ENCODE measurements around the gene CBX1. TPM values are rescaled to one million over a fixed set of nuclear protein-coding genes. Genes with fewer than 3 reads are reported as not detected.

CBX1 gene
- total RNA-seq: 177 and 181 TPM in 2 replicates
- long read RNA-seq, transcript CBX1-201 (5 exons, 2,232 nt): major isoform, 44 of 62 reads
- long read RNA-seq, partial matches to known transcripts: 12 of 62 reads
- long read RNA-seq, other reads (novel, unspliced or antisense): 6 of 62 reads

- TF ChIP-seq, protein P1, sequence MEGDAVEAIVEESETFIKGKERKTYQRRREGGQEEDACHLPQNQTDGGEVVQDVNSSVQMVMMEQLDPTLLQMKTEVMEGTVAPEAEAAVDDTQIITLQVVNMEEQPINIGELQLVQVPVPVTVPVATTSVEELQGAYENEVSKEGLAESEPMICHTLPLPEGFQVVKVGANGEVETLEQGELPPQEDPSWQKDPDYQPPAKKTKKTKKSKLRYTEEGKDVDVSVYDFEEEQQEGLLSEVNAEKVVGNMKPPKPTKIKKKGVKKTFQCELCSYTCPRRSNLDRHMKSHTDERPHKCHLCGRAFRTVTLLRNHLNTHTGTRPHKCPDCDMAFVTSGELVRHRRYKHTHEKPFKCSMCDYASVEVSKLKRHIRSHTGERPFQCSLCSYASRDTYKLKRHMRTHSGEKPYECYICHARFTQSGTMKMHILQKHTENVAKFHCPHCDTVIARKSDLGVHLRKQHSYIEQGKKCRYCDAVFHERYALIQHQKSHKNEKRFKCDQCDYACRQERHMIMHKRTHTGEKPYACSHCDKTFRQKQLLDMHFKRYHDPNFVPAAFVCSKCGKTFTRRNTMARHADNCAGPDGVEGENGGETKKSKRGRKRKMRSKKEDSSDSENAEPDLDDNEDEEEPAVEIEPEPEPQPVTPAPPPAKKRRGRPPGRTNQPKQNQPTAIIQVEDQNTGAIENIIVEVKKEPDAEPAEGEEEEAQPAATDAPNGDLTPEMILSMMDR (IDR thresholded peaks at IDR 0.05; ENCODE audit: unreplicated experiment): no peak
- peaks cover 8% of the 10 kb centered on the region for H3K4me1 Mint-ChIP-seq (ENCODE audit: low read depth)
- peak; percentile 88 for DNase-seq (ENCODE audit: low spot score, unreplicated experiment)
- H3K9me3 Mint-ChIP-seq (ENCODE audit: low read depth): no peaks in the 10 kb centered on the region
- H3K36me3 Mint-ChIP-seq (ENCODE audit: insufficient read depth): peaks cover 1% of the 10 kb centered on the region
- peak within 1 kb of the TSS; percentile 97 for H3K4me3 Mint-ChIP-seq (ENCODE audit: low read depth)
- H3K27ac Mint-ChIP-seq: peak within 1 kb of the TSS; percentile 94
- no peaks in the 10 kb centered on the region for H3K27me3 Mint-ChIP-seq
Observed at GRCh38 chr17:48101012-48101720, at the start of gene CBX1. CBX1 (minus strand) TSS chr17:48101478; CDS start chr17:48077004, 24,474 bp downstream.

DNA sequence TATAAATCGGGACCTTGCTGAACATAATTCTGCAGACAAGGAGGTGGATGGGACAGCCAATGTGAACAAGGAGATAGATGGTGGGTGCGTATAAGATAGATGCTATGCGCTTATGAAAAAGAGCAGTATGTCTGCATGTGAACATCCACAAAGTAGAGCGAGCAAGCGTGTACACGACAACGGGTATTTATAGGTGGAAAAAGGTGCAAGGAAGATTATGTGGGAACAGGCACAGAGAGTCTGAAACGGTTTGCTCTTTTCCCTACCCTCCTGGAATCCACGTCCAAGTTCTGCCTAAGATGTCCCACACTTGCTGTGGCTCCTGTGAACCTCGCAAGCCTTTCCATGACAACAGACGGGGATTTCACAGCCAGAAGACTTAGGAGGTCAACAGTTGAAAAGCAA is 49.3 kb upstream of the CBX1 start:
- H3K27me3 Mint-ChIP-seq: peaks cover 39% of the 10 kb centered on the region
- H3K4me3 Mint-ChIP-seq (ENCODE audit: low read depth): no peak overlapping the region
- TF ChIP-seq, protein P1 (IDR thresholded peaks at IDR 0.05; ENCODE audit: unreplicated experiment): no peak
- H3K4me1 Mint-ChIP-seq (ENCODE audit: low read depth): peaks cover 15% of the 10 kb centered on the region
- no peaks in the 10 kb centered on the region for H3K36me3 Mint-ChIP-seq (ENCODE audit: insufficient read depth)
- DNase-seq (ENCODE audit: low spot score, unreplicated experiment): no peak
- H3K27ac Mint-ChIP-seq: no peak overlapping the region
- no peaks in the 10 kb centered on the region for H3K9me3 Mint-ChIP-seq (ENCODE audit: low read depth)

GRCh38 chr17:48149787-48150463 is 48.6 kb upstream of the CBX1 start:
- DNase-seq (ENCODE audit: low spot score, unreplicated experiment): no peak
- H3K36me3 Mint-ChIP-seq (ENCODE audit: insufficient read depth): no peaks in the 10 kb centered on the region
- H3K4me3 Mint-ChIP-seq (ENCODE audit: low read depth): no peak overlapping the region
- no peak overlapping the region for H3K27ac Mint-ChIP-seq
- peaks cover 43% of the 10 kb centered on the region for H3K27me3 Mint-ChIP-seq
- H3K4me1 Mint-ChIP-seq (ENCODE audit: low read depth): peaks cover 15% of the 10 kb centered on the region
- TF ChIP-seq, protein P1 (IDR thresholded peaks at IDR 0.05; ENCODE audit: unreplicated experiment): no peak
- no peaks in the 10 kb centered on the region for H3K9me3 Mint-ChIP-seq (ENCODE audit: low read depth)

- TF ChIP-seq, protein P1 (IDR thresholded peaks at IDR 0.05; ENCODE audit: unreplicated experiment): no peak
- Mint-ChIP-seq H3K9me3 (ENCODE audit: low read depth) (no peaks in the 10 kb centered on the region), H3K4me3 (ENCODE audit: low read depth) (no peak overlapping the region), H3K4me1 (ENCODE audit: low read depth) (peaks cover 12% of the 10 kb centered on the region), H3K36me3 (ENCODE audit: insufficient read depth) (no peaks in the 10 kb centered on the region), H3K27me3 (peaks cover 50% of the 10 kb centered on the region), H3K27ac (no peak overlapping the region)
- no peak for DNase-seq (ENCODE audit: low spot score, unreplicated experiment)
Observed at GRCh38 chr17:48148854-48149786, 47.8 kb upstream of the CBX1 start.

Data from progenitor cell of endocrine pancreas (in vitro differentiated cells).